ENCODE measurements around the gene ZNF536. TPM values are rescaled to one million over a fixed set of nuclear protein-coding genes. Genes with fewer than 3 reads are reported as not detected.
"Not testable (repeated sequence)": the region's sequence is repeated elsewhere in the genome, so short reads cannot be mapped to it uniquely, and the experiment has no call there.

ZNF536 gene
- total RNA-seq, 4 donors from 2014 or later: 1.3 to 12.4 (median 1.8) TPM

- H3K36me3 ChIP-seq: no peaks in the 10 kb centered on the region
- no peak for DNase-seq
- H3K27ac ChIP-seq: no peak overlapping the region
- H3K9me3 ChIP-seq: no peaks in the 10 kb centered on the region
- TF ChIP-seq, protein P1, sequence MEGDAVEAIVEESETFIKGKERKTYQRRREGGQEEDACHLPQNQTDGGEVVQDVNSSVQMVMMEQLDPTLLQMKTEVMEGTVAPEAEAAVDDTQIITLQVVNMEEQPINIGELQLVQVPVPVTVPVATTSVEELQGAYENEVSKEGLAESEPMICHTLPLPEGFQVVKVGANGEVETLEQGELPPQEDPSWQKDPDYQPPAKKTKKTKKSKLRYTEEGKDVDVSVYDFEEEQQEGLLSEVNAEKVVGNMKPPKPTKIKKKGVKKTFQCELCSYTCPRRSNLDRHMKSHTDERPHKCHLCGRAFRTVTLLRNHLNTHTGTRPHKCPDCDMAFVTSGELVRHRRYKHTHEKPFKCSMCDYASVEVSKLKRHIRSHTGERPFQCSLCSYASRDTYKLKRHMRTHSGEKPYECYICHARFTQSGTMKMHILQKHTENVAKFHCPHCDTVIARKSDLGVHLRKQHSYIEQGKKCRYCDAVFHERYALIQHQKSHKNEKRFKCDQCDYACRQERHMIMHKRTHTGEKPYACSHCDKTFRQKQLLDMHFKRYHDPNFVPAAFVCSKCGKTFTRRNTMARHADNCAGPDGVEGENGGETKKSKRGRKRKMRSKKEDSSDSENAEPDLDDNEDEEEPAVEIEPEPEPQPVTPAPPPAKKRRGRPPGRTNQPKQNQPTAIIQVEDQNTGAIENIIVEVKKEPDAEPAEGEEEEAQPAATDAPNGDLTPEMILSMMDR (IDR thresholded peaks at IDR 0.05): no peak
- TF ChIP-seq POLR2A (IDR thresholded peaks at IDR 0.05): no peak
- H3K4me1 ChIP-seq: no peaks in the 10 kb centered on the region
- no peaks in the 10 kb centered on the region for H3K27me3 ChIP-seq
- H3K4me3 ChIP-seq: no peak overlapping the region
Measured at GRCh38 chr19:30345686-30346085, 26.5 kb upstream of the ZNF536 start.

- not testable (repeated sequence) for H3K4me1 ChIP-seq, H3K4me3 ChIP-seq, H3K9me3 ChIP-seq, DNase-seq, H3K27me3 ChIP-seq, H3K27ac ChIP-seq, H3K36me3 ChIP-seq
Measured at GRCh38 chr19:30346468-30346867, 25.7 kb upstream of the ZNF536 start.

- TF ChIP-seq POLR2A (IDR thresholded peaks at IDR 0.05): no peak
- TF ChIP-seq, protein P1 (IDR thresholded peaks at IDR 0.05): no peak
- Histone ChIP-seq H3K36me3 (no peaks in the 10 kb centered on the region), H3K4me3 (no peak overlapping the region), H3K4me1 (no peaks in the 10 kb centered on the region), H3K27me3 (no peaks in the 10 kb centered on the region), H3K9me3 (no peaks in the 10 kb centered on the region), H3K27ac (no peak overlapping the region)
- no peak for DNase-seq
Measured at GRCh38 chr19:30349131-30349730, 23.0 kb upstream of the ZNF536 start.

DNA sequence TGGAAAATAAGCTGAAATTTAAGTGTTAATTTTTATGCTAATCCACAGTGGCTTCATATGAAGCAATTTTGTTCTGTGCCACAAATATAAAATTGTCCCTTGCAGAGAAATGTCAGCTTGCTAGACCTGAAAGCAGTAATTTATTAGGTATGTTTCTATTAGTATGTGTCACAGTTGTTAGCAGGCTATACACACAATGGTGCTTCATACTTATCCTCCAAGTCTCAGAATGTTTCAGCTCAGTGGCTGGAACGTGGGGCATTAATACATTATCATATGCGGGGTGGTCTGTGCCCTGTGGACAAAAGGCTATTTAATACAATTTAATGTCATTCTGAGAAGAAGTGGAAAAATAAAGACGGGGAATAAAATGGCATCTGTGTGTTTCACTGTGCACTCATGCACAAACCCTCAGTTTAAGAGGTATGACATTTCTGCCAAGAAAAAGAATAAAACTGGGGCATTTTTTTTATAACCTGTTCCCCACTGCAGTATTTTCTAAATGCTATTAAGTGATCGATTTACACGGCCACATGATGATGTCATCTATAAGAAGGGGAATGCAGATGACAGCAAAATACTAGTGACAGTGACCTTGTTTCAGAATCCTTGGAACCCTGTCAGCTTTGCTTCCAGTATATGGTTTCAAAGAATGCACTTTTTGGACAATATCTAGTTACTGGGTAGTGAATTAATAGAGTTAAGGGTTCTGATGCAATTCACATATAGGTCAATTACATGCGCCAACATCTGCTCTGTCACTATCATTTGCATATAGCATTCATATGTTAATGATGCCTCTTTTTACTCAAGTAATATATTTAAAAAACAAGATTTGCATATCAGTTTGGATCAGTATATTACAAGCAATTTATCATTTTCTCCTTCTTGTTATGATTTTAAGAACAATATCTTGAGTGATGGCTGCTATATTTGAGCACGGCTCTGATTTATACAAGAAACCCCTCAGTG, 21.2 kb upstream of the ZNF536 start:
- no peak for DNase-seq
- no peak overlapping the region for H3K27ac ChIP-seq
- H3K4me3 ChIP-seq: no peak overlapping the region
- TF ChIP-seq, protein P1 (IDR thresholded peaks at IDR 0.05): no peak
- no peak for TF ChIP-seq POLR2A (IDR thresholded peaks at IDR 0.05)
- H3K27me3 ChIP-seq: no peaks in the 10 kb centered on the region
- no peaks in the 10 kb centered on the region for H3K4me1 ChIP-seq
- H3K9me3 ChIP-seq: no peaks in the 10 kb centered on the region
- H3K36me3 ChIP-seq: no peaks in the 10 kb centered on the region

DNA sequence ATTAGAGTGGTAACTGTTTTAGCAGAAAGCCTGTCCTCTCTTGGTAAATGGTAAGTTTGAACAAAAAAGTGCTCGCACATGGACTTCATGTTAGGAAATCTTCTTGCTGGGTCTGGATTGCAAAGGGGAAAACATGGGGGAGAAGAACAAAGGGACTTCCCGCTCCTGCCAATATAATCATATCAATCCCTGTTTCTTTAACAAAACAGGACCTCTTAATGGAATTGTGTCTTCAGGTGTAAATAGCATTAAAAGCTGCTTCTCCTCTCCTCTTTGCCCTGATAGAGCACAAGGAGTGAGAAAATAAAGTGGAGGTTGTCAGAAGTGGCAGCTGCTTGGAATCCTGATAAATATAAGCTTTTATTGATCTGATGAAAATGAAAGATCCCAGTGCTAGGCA, 20.4 kb upstream of the ZNF536 start:
- TF ChIP-seq POLR2A (IDR thresholded peaks at IDR 0.05): no peak
- TF ChIP-seq, protein P1 (IDR thresholded peaks at IDR 0.05): no peak
- Histone ChIP-seq H3K36me3 (no peaks in the 10 kb centered on the region), H3K4me3 (no peak overlapping the region), H3K27ac (no peak overlapping the region), H3K27me3 (no peaks in the 10 kb centered on the region), H3K9me3 (no peaks in the 10 kb centered on the region), H3K4me1 (no peaks in the 10 kb centered on the region)
- no peak for DNase-seq

DNA sequence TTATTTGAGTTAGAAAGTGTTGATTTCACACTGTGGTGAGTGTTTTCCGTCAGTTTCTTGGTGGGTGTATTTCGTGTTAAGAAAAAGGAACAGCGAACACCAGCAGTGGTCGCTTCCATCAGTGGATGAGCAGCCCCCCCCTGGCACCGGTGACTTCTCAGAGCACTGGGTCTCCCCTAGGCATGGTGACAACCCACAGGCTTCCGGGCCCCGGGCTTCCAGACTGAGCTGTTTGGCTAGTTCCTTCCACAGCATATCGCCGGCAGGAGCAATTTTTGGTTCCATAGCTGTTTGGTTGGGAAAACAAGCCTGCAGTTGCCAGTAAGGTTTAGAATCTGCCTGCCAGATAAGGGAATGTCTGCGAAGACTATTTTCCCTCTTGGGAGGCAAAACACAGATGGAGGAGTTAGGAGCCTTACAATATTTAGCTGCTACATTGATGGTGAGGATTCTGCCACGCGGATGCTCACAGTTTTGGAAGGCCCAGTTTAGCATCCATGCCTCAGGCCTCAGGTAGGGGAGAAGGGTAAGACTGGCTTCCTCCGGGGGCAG, 18.7 kb upstream of the ZNF536 start:
- no peak for DNase-seq
- H3K4me3 ChIP-seq: no peak overlapping the region
- no peak for TF ChIP-seq POLR2A (IDR thresholded peaks at IDR 0.05)
- TF ChIP-seq, protein P1 (IDR thresholded peaks at IDR 0.05): no peak
- no peak overlapping the region for H3K27ac ChIP-seq
- H3K4me1 ChIP-seq: no peaks in the 10 kb centered on the region
- no peaks in the 10 kb centered on the region for H3K9me3 ChIP-seq
- H3K27me3 ChIP-seq: no peaks in the 10 kb centered on the region
- H3K36me3 ChIP-seq: no peaks in the 10 kb centered on the region

Measured in Peyer's patch (tissue), 4 donors.